ENCODE results near the gene WDR45B.
"Not testable (repeated sequence)": the region's sequence is repeated elsewhere in the genome, so short reads cannot be mapped to it uniquely, and the experiment has no call there.

The WDR45B gene

DNA sequence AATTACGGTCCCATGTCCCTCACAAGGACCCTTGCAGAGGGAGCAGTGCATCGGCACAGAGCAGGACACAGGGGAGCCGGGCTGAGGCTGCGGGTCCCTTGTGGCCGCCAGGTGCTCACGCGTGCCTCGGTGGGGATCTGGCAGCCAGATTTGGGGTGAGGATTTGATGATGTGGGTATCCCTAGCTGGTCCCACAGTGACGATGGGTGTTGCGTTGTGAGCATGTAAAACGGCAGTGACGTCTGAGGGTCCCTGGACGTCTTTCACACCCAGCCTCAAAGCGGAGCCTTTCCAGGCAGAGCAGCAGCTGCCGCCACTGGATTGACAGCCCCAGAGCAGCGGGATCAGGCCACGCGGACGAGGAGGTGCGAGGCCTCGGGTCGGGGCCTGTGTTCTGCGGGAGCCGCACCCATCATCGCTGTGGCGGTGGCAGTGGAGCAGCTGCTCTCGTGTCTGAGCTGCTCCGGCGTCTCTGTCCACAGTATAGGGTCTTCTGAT, 54.6 kb downstream of the WDR45B start:
- peaks cover 22% of the 10 kb centered on the region for H3K36me3 Mint-ChIP-seq
- peak overlapping the region; percentile 87 for H3K27ac Mint-ChIP-seq
- H3K4me3 Mint-ChIP-seq = peak overlapping the region; percentile 75
- H3K4me1 Mint-ChIP-seq = peaks cover 49% of the 10 kb centered on the region
- no peaks in the 10 kb centered on the region for H3K9me3 Mint-ChIP-seq
- ATAC-seq = no peak
- H3K27me3 Mint-ChIP-seq = no peaks in the 10 kb centered on the region

DNA sequence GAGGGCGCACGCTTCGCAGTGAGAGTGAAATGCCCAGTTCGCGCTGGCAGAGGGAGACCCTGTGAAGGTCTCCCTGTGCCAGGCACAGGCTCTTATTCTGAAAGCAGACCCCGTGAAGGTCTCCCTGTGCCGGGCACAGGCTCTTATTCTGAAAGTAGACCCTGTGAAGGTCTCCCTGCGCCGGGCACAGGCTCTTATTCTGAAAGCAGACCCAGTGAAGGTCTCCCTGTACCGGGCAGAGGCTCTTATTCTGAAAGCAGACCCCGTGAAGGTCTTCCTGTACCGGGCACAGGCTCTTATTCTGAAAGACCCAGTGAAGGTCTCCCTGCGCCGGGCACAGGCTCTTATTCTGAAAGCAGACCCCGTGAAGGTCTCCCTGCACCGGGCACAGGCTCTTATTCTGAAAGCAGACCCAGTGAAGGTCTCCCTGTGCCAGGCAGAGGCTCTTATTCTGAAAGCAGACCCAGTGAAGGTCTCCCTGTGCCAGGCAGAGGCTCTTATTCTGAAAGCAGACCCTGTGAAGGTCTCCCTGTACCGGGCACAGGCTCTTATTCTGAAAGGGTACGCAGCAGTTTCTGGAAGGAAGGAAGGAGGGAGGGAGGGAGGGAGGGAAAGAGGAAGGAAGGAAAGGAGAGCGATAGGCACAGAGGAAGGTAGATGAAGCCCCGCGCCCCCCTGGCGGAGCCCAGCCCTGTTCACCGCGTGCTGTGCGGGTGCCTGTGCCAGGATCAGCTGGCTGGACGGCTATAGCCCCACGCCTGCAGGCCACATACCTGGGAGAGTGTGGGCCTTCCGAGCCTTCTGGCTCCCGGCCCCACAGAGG, 55.3 kb downstream of the WDR45B start:
- Mint-ChIP-seq H3K36me3 (peaks cover 26% of the 10 kb centered on the region), H3K4me1 (peaks cover 49% of the 10 kb centered on the region), H3K9me3 (no peaks in the 10 kb centered on the region)

DNA sequence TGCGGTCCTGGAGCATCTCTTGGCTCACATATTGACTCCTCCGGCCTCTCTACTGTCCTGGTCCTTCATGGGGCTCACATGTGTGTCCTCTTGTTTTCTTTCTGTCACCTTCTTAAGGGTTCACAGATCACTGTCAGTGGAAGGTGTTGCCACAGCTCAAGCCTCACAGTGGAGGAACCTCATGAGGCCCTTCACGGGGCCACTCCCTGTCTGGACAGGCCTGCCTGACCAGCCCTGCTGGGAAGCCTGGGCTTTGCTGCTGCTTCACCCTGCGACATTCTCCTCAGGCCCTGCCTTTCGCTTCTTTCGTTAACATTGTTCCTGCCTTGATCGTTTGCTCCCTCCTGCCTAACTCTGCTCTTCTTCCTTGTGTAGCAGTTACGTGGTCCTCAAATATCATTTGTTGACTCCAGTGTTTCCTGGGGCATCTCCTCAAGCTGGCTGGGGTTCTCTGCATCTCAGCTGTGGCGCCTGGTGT, 55.9 kb downstream of the WDR45B start:
- Mint-ChIP-seq H3K9me3 (no peaks in the 10 kb centered on the region), H3K27me3 (no peaks in the 10 kb centered on the region), H3K4me3 (peak overlapping the region; percentile 75), H3K4me1 (peaks cover 51% of the 10 kb centered on the region), H3K36me3 (peaks cover 26% of the 10 kb centered on the region), H3K27ac (peak overlapping the region; percentile 87)
- ATAC-seq = no peak

More for the DNA sequence above, 55.3 kb downstream of the WDR45B start:
- H3K4me3 Mint-ChIP-seq = peak overlapping the region; percentile 75
- peak; percentile 20 for ATAC-seq
- H3K27ac Mint-ChIP-seq = peak overlapping the region; percentile 87
- no peaks in the 10 kb centered on the region for H3K27me3 Mint-ChIP-seq

DNA sequence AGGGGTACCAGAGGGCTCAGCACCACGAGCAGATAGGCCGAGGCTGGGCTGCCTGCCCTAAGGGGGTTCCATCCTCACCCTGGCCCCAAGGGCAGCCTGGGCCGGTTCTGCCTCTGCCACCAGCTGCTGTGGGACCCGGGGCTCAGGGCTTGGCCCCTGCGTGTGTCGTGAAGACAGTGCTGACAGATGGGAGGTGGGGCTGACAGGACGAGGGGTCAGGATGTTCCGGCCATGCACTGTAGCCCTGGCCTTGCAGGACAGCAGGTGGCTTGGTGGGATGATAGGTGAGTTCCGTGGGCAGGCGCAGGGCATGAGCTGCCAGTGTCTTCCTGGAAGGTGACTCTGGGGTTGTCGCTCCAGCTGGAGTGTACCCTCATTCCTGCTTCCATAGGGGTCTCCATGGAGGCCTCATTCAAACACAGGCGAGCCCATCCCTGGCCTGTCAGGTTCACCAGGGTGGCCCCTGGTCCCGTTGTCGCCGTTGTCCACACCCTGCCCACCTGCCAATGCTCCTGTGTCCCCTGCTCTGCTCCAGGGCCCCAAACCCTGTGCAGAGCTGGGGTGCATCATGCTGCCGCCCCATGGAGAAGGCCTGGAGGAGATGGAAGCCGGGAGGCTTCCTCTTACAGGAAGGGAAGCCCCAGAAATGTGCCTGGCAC, 57.2 kb downstream of the WDR45B start:
- H3K36me3 Mint-ChIP-seq = peaks cover 24% of the 10 kb centered on the region
- H3K4me3 Mint-ChIP-seq = no peak overlapping the region
- no peaks in the 10 kb centered on the region for H3K27me3 Mint-ChIP-seq
- peaks cover 49% of the 10 kb centered on the region for H3K4me1 Mint-ChIP-seq
- H3K9me3 Mint-ChIP-seq = no peaks in the 10 kb centered on the region
- peak; percentile 6 for ATAC-seq
- H3K27ac Mint-ChIP-seq = peak overlapping the region; percentile 87

GRCh38 chr17:82590216-82590615, 58.0 kb downstream of the WDR45B start:
- Mint-ChIP-seq H3K27ac (peak overlapping the region; percentile 87), H3K4me1 (peaks cover 46% of the 10 kb centered on the region), H3K9me3 (no peaks in the 10 kb centered on the region), H3K36me3 (peaks cover 25% of the 10 kb centered on the region), H3K27me3 (no peaks in the 10 kb centered on the region), H3K4me3 (no peak overlapping the region)
- ATAC-seq = no peak

GRCh38 chr17:82589851-82590180, 58.4 kb downstream of the WDR45B start:
- Mint-ChIP-seq H3K27me3 (no peaks in the 10 kb centered on the region), H3K36me3 (peaks cover 29% of the 10 kb centered on the region), H3K27ac (peak overlapping the region; percentile 87), H3K4me1 (peaks cover 46% of the 10 kb centered on the region), H3K9me3 (no peaks in the 10 kb centered on the region), H3K4me3 (no peak overlapping the region)
- no peak for ATAC-seq

DNA sequence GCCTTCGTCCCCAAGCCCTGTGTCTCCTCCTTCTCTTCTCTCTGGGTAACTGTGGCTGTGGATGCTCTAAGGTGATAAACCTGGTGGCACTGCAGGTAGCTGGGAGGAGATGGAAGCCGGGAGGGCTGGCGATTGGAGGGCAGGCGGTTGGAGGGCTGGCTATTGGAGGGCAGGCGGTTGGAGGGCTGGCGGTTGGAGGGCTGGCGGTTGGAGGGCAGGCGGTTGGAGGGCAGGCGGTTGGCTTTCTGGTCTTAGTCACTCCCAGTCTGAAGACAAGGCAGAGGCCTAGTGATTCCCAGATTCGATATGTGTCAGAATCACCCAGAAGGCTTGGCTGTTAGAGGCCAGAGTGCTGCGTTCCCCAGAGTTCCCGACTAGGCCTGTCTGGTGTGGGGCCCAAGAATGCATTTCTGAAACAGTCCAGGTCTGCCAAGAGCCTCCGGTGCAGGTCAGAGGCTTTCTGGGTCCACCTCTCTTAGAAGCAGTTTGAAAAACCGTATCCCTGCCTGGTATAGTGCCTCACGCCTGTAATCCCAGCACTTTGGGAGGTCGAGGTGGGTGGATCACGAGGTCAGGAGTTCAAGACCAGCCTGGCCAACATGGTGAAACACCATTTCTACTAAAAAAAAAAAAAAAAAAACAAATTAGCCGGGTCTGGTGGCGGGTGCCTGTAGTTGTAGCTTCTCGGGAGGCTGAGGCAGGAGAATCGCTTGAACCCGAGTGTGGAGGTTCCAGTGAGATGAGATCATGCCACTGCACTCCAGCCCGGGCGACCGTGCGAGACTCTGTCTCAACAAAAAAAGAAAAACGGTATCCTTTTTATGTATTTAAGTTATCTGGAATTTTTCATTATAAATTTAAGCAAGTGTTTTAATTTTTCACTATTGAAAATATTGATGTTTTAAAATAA, 59.7 kb downstream of the WDR45B start:
- Mint-ChIP-seq H3K9me3 (no peaks in the 10 kb centered on the region), H3K4me1 (peaks cover 33% of the 10 kb centered on the region), H3K27ac (peak overlapping the region; percentile 46), H3K4me3 (no peak overlapping the region), H3K27me3 (no peaks in the 10 kb centered on the region), H3K36me3 (peaks cover 31% of the 10 kb centered on the region)
- ATAC-seq = no peak

GRCh38 chr17:82587234-82588086, 60.8 kb downstream of the WDR45B start:
- Mint-ChIP-seq H3K9me3 (no peaks in the 10 kb centered on the region), H3K27ac (peak overlapping the region; percentile 46), H3K4me3 (no peak overlapping the region), H3K27me3 (no peaks in the 10 kb centered on the region), H3K4me1 (peaks cover 23% of the 10 kb centered on the region), H3K36me3 (peaks cover 32% of the 10 kb centered on the region)
- peak; percentile 42 for ATAC-seq

- Mint-ChIP-seq H3K36me3 (peaks cover 39% of the 10 kb centered on the region), H3K9me3 (no peaks in the 10 kb centered on the region), H3K4me1 (peaks cover 16% of the 10 kb centered on the region), H3K27me3 (no peaks in the 10 kb centered on the region), H3K27ac (peak overlapping the region; percentile 46), H3K4me3 (no peak overlapping the region)
- no peak for ATAC-seq
Measured at GRCh38 chr17:82586576-82587233, 61.5 kb downstream of the WDR45B start.

DNA sequence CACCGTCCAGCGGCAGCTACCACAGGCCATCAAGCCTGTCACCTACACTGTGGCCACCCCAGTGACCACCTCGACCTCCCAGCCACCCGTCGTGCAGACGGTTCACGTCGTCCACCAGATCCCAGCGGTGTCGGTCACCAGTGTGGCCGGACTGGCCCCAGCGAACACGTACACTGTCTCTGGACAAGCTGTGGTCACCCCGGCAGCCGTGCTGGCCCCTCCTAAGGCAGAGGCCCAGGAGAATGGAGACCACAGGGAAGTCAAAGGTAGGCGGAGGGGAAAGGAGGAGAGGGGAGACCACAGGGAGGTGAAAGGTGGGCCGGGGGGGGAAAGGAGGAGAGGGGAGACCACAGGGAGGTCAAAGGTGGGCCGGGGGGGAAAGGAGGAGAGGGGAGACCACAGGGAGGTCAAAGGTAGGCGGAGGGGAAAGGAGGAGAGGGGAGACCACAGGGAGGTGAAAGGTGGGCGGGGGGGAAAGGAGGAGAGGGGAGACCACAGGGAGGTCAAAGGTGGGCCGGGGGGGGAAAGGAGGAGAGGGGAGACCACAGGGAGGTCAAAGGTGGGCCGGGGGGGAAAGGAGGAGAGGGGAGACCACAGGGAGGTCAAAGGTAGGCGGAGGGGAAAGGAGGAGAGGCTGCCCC, 62.2 kb downstream of the WDR45B start:
- H3K4me1 Mint-ChIP-seq = peaks cover 13% of the 10 kb centered on the region
- peak overlapping the region; percentile 46 for H3K27ac Mint-ChIP-seq
- not testable (repeated sequence) for H3K4me3 Mint-ChIP-seq, ATAC-seq, H3K27me3 Mint-ChIP-seq, H3K9me3 Mint-ChIP-seq
- peaks cover 40% of the 10 kb centered on the region for H3K36me3 Mint-ChIP-seq

DNA sequence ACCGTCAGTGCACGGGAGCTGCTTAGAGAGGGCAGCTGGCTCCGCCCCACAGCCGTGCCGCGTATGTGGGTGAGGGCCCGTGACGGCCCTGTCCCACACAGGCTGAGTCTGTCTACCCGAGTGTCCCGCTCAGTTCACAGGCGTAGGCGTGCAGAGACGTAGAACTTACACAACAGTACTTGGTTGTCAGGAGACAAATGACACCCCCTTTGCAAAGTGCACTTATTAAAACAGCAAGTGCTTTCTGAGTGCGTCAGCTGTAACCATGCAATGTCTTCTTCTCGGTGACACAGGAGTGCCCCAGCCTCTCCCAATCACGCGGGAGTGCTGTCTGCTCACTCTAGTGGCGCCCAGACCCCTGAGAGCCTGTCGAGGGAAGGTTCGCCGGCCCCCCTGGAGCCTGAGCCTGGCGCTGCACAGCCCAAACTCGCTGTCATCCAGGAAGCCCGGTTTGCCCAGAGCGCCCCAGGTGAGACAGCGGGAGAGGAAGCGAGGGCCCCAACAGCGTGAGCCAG, 64.5 kb downstream of the WDR45B start:
- H3K4me1 Mint-ChIP-seq = peaks cover 13% of the 10 kb centered on the region
- H3K27me3 Mint-ChIP-seq = no peaks in the 10 kb centered on the region
- H3K27ac Mint-ChIP-seq = no peak overlapping the region
- no peak for ATAC-seq
- H3K9me3 Mint-ChIP-seq = no peaks in the 10 kb centered on the region
- no peak overlapping the region for H3K4me3 Mint-ChIP-seq
- H3K36me3 Mint-ChIP-seq = peaks cover 45% of the 10 kb centered on the region

DNA sequence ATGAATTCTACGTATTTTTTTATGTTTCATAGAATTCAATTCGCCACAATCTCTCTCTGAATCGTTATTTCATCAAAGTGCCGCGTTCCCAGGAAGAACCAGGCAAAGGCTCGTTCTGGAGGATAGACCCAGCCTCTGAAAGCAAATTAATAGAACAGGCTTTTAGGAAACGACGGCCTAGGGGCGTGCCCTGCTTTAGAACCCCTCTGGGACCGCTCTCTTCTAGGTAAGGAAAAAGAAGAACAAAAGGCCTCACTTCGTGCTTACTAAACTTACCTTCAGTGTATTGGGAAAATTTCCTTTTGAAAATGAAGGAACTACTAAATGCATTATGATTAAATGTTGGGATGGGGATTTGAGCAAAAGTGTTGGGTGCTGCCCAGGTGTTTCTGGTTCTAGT, 65.5 kb downstream of the WDR45B start:
- H3K4me1 Mint-ChIP-seq = peaks cover 13% of the 10 kb centered on the region
- no peak for ATAC-seq
- no peak overlapping the region for H3K27ac Mint-ChIP-seq
- peaks cover 45% of the 10 kb centered on the region for H3K36me3 Mint-ChIP-seq
- no peaks in the 10 kb centered on the region for H3K27me3 Mint-ChIP-seq
- H3K4me3 Mint-ChIP-seq = no peak overlapping the region
- H3K9me3 Mint-ChIP-seq = no peaks in the 10 kb centered on the region

- Mint-ChIP-seq H3K4me1 (peaks cover 10% of the 10 kb centered on the region), H3K36me3 (peaks cover 40% of the 10 kb centered on the region), H3K27me3 (no peaks in the 10 kb centered on the region), H3K9me3 (no peaks in the 10 kb centered on the region), H3K4me3 (no peak overlapping the region), H3K27ac (no peak overlapping the region)
- no peak for ATAC-seq
Measured at GRCh38 chr17:82582213-82582612, 66.0 kb downstream of the WDR45B start.

Measured in stimulated activated memory B cell treated with anti-CD40 and anti-IgM and Interleukin-4, amounts not matched to agents 10 μg/mL and 1 μg/mL and 100 μg/mL, for 72 hours (primary cell).